Liver (tissue), 9 donors: ENCODE data around the gene RFLNA. TPM values are rescaled to one million over a fixed set of nuclear protein-coding genes. Genes with fewer than 3 reads are reported as not detected.
A peak's percentile ranks its signal among the peaks of the same experiment; 100 is the strongest.

Experiments used
- DNase-seq: peaks from one replicate; pipeline ENCODE4 v3.0.0-alpha.2; 2017; ENCODE audit warnings: low spot score
- H3K27ac ChIP-seq, 2 donors: one replicate each; pipeline ENCODE4 v1.7.0; 2013; ENCODE audit warnings: inconsistent platforms in 2 of 2, low read length in 2 of 2, control low read depth in 1 of 2, low read depth in 1 of 2, mild to moderate bottlenecking in 1 of 2
- H3K27me3 ChIP-seq, 4 donors: one replicate each; pipeline versions ENCODE4 v1.6.1 to v1.7.0; 2013; ENCODE audit warnings: low read length in 3 of 4, inconsistent platforms in 1 of 4, mild to moderate bottlenecking in 1 of 4, moderate library complexity in 1 of 4; ENCODE audit not compliant: control insufficient read depth in 4 of 4, insufficient read depth in 4 of 4
- H3K36me3 ChIP-seq, 4 donors: one replicate each; pipeline versions ENCODE4 v1.6.1 to v1.7.0; 2013; ENCODE audit warnings: low read length in 3 of 4, mild to moderate bottlenecking in 3 of 4, low read depth in 1 of 4, moderate library complexity in 1 of 4; ENCODE audit not compliant: control insufficient read depth in 4 of 4, insufficient read depth in 3 of 4
- H3K4me1 ChIP-seq, 4 donors: one replicate each; pipeline versions ENCODE4 v1.6.1 to v1.7.0; 2013; ENCODE audit warnings: low read length in 3 of 4, mild to moderate bottlenecking in 3 of 4, moderate library complexity in 1 of 4; ENCODE audit not compliant: control insufficient read depth in 4 of 4, insufficient read depth in 4 of 4
- H3K4me3 ChIP-seq, 3 donors: one replicate each; pipeline versions ENCODE4 v1.6.1 to v1.7.0; 2013; ENCODE audit warnings: low read length in 3 of 3, control low read depth in 1 of 3, low read depth in 1 of 3, mild to moderate bottlenecking in 1 of 3
- H3K9ac ChIP-seq, 2 donors: one replicate each; pipeline ENCODE4 v1.7.0; 2013; ENCODE audit warnings: low read length in 2 of 2, mild to moderate bottlenecking in 2 of 2, moderate library complexity in 2 of 2, control low read depth in 1 of 2, low read depth in 1 of 2
- H3K9me3 ChIP-seq, 4 donors: one replicate each; pipeline versions ENCODE4 v1.6.1 to v1.7.0; 2013; ENCODE audit warnings: low read length in 3 of 4; ENCODE audit not compliant: control insufficient read depth in 4 of 4
- EGR1 ChIP-seq, 2 donors: IDR thresholded peaks; 2 replicates each; pipeline ENCODE4 v1.6.1; 2016 to 2018; ENCODE audit warnings: antibody characterized with exemption in 2 of 2, low read depth in 2 of 2
- FOXA1 ChIP-seq: IDR thresholded peaks from 2 replicates; pipeline ENCODE4 v1.6.1; 2016; ENCODE audit warnings: antibody characterized with exemption
- FOXA2 ChIP-seq: IDR thresholded peaks from 2 replicates; pipeline ENCODE4 v1.6.1; 2016; ENCODE audit warnings: antibody characterized with exemption
- GABPA ChIP-seq, 2 donors: IDR thresholded peaks in 1 of 2; conservative IDR thresholded peaks in 1 of 2; 2 replicates each; pipeline ENCODE4 v1.6.1; 2016; ENCODE audit warnings: antibody characterized with exemption in 2 of 2, mild to moderate bottlenecking in 1 of 2, moderate library complexity in 1 of 2
- HNF4A ChIP-seq, 2 donors: conservative IDR thresholded peaks; 2 replicates each; pipeline ENCODE4 v1.6.1; 2016; ENCODE audit warnings: antibody characterized with exemption in 2 of 2, mild to moderate bottlenecking in 2 of 2
- HNF4G ChIP-seq: IDR thresholded peaks from 2 replicates; pipeline ENCODE4 v1.6.1; 2016; ENCODE audit warnings: antibody characterized with exemption
- JUND ChIP-seq, 2 donors: IDR thresholded peaks; 2 replicates each; pipeline ENCODE4 v1.6.1; 2016; ENCODE audit warnings: antibody characterized with exemption in 2 of 2
- NR2F2 ChIP-seq: IDR thresholded peaks from 2 replicates; pipeline ENCODE4 v1.6.1; 2016; ENCODE audit warnings: antibody characterized with exemption
- RAD21 ChIP-seq, 2 donors: IDR thresholded peaks; 2 replicates each; pipeline ENCODE4 v1.6.1; 2016; ENCODE audit warnings: antibody characterized with exemption in 2 of 2, mild to moderate bottlenecking in 2 of 2
- RXRA ChIP-seq, 2 donors: IDR thresholded peaks; 2 replicates each; pipeline ENCODE4 v1.6.1; 2017 to 2018; ENCODE audit warnings: antibody characterized with exemption in 2 of 2, mild to moderate bottlenecking in 1 of 2
- SP1 ChIP-seq: IDR thresholded peaks from 2 replicates; pipeline ENCODE4 v1.6.1; 2018; ENCODE audit warnings: antibody characterized with exemption, mild to moderate bottlenecking
- TAF1 ChIP-seq: conservative IDR thresholded peaks from 2 replicates; pipeline ENCODE4 v1.6.1; 2016; ENCODE audit warnings: antibody characterized with exemption, mild to moderate bottlenecking
- YY1 ChIP-seq: IDR thresholded peaks from 2 replicates; pipeline ENCODE4 v1.6.1; 2016; ENCODE audit warnings: antibody characterized with exemption, mild to moderate bottlenecking
- WGBS: extraction: QIAGEN DNeasy Blood & Tissue Kit; methylation state at CpG from one replicate; pipeline ENCODE4 v1.1.7; 2013; 5-methylcytosine and 5-hydroxymethylcytosine counted together
- polyA plus RNA-seq, 2 donors: library from polyadenylated mRNA; stranded (reverse) in 1 of 2; unstranded in 1 of 2; fragments of 200-250 nt in 1 of 2; fragments of >200 nt in 1 of 2; fragmentation: Nextera tagmentation in 1 of 2; extraction: Ambion mirVana in 1 of 2; gene quantifications; one replicate each; pipeline versions ENCODE4 v1.2.1 to v1.2.3, GENCODE V29; 2013 to 2015
- total RNA-seq, 2 donors: library from RNA; depleted of rRNA; stranded (reverse); fragments of >200 nt; gene quantifications; one replicate each; pipeline ENCODE4 v1.2.3, GENCODE V29; 2014
- TF ChIP-seq, protein P1 (sequence below): fragments of 150-350 bp; IDR thresholded peaks from 2 replicates; pipeline ENCODE4 v1.5.1; 2017; ENCODE audit warnings: improper control_type of control experiment, low read depth, low read length; ENCODE audit not compliant: missing input control
- TF ChIP-seq, protein P2 (sequence below): IDR thresholded peaks from 2 replicates; pipeline ENCODE4 v1.6.1; 2016; ENCODE audit warnings: antibody characterized with exemption
- TF ChIP-seq, protein P3 (sequence below): IDR thresholded peaks from 2 replicates; pipeline ENCODE4 v1.6.1; 2016; ENCODE audit warnings: antibody characterized with exemption, mild to moderate bottlenecking
- TF ChIP-seq, protein P4 (sequence below): IDR thresholded peaks from 2 replicates; pipeline ENCODE4 v1.6.1; 2016; ENCODE audit warnings: antibody characterized with exemption
- TF ChIP-seq, protein P5 (sequence below): IDR thresholded peaks from 2 replicates; pipeline ENCODE4 v1.6.1; 2016; ENCODE audit warnings: antibody characterized with exemption
- donor health status: healthy.
- donor health status: healthy.
- donor health status: healthy.
- donor health status: healthy.
- donor health status: healthy.

Gene RFLNA
- total and polyA plus RNA-seq, 4 donors: 0.05 TPM; not detected in 2

DNA sequence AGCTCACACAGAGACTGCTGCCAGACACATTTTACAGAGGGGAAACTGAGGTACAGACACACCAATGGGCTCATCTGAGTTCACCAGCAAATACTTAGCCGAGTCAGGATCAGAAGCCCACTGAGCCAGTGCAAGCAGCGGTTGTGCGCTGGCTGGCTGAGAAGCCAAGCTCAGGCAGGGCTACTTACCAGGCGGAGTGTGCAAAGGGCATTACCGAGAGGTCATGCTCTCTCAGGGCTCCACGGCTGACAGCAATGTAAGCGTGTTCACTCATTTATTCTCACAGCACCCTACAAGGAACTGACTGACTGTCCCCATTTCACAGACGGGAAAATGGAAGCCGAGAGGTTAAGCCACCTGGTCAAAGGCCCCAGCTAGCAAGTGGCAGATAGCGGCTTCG, 63.7 kb downstream of the RFLNA start:
- Histone ChIP-seq H3K4me3 (no peak overlapping the region), H3K9me3 (no peaks in the 10 kb centered on the region), H3K27ac (no peak overlapping the region), H3K4me1 (peaks cover 22 to 40% (median 32%) of the 10 kb centered on the region in 4 donors), H3K27me3 (no peaks in the 10 kb centered on the region), H3K36me3 (peaks cover 7 to 35% (median 15%) of the 10 kb centered on the region in 4 donors), H3K9ac (no peak overlapping the region)
- 58% methylated on average over 11 of the region's 11 CpGs for WGBS
- DNase-seq: no peak
- TF ChIP-seq RXRA (IDR thresholded peaks at IDR 0.05) (peak; percentile 50 to 56), FOXA1 (no peak), RAD21 (IDR thresholded peaks at IDR 0.05) (no peak)
- TF ChIP-seq, protein P1, sequence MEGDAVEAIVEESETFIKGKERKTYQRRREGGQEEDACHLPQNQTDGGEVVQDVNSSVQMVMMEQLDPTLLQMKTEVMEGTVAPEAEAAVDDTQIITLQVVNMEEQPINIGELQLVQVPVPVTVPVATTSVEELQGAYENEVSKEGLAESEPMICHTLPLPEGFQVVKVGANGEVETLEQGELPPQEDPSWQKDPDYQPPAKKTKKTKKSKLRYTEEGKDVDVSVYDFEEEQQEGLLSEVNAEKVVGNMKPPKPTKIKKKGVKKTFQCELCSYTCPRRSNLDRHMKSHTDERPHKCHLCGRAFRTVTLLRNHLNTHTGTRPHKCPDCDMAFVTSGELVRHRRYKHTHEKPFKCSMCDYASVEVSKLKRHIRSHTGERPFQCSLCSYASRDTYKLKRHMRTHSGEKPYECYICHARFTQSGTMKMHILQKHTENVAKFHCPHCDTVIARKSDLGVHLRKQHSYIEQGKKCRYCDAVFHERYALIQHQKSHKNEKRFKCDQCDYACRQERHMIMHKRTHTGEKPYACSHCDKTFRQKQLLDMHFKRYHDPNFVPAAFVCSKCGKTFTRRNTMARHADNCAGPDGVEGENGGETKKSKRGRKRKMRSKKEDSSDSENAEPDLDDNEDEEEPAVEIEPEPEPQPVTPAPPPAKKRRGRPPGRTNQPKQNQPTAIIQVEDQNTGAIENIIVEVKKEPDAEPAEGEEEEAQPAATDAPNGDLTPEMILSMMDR: no peak
- TF ChIP-seq, protein P2, sequence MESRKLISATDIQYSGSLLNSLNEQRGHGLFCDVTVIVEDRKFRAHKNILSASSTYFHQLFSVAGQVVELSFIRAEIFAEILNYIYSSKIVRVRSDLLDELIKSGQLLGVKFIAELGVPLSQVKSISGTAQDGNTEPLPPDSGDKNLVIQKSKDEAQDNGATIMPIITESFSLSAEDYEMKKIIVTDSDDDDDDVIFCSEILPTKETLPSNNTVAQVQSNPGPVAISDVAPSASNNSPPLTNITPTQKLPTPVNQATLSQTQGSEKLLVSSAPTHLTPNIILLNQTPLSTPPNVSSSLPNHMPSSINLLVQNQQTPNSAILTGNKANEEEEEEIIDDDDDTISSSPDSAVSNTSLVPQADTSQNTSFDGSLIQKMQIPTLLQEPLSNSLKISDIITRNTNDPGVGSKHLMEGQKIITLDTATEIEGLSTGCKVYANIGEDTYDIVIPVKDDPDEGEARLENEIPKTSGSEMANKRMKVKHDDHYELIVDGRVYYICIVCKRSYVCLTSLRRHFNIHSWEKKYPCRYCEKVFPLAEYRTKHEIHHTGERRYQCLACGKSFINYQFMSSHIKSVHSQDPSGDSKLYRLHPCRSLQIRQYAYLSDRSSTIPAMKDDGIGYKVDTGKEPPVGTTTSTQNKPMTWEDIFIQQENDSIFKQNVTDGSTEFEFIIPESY: no peak

DNA sequence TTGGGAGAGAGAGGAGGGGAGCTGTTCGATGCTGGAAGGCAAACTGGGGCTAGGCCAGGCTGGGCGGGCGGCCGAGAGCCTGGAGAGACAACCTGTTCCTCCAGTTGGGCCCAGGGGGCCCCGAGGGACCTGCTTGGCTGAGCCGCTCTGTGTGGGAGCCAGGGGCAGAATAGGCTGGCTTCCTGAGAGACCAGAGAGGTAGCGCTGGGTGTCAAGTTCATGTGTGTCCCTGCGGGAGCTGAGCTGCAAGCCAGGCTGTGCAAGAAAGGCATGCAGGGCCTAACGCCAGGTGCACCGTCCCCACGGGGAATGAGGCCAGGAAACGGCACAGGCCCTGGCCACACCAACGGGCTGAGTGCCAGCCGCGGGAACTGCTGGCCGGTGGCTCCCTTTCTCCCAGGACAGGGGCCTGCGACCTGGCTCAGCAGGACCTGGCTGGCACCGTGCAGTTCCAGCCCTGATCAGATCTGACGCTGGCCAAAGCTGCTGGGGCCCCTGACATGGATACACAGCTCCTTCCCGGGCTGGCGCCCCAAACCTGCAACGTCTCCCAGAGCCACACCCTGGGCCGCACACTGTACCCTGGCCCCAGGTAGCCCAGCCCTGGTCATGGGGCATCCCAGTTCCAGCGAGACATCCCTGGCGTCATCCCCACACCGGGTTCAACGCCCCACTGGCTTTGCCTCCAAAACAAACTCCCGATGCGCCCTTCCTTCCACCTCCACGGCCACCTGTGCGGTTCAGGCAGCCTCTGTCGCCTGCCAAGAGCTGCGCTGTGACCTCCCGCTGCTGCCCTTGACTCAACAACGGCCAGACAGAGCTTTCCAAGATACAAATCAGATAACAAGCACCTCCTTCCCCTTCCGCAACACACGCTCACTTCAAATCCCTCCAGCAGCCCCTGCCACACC, 65.0 kb downstream of the RFLNA start:
- H3K9ac ChIP-seq: no peak overlapping the region

More for the DNA sequence above, 65.0 kb downstream of the RFLNA start:
- peaks cover 0 to 30% (median 12%) of the 10 kb centered on the region in 4 donors for H3K36me3 ChIP-seq
- DNase-seq: peak; percentile 48
- H3K9me3 ChIP-seq: no peaks in the 10 kb centered on the region
- WGBS: 23% methylated on average over 37 of the region's 37 CpGs
- no peak overlapping the region for H3K4me3 ChIP-seq
- TF ChIP-seq RAD21 (IDR thresholded peaks at IDR 0.05): peak; percentile 39 to 53
- TF ChIP-seq, protein P2: no peak
- TF ChIP-seq, protein P3, sequence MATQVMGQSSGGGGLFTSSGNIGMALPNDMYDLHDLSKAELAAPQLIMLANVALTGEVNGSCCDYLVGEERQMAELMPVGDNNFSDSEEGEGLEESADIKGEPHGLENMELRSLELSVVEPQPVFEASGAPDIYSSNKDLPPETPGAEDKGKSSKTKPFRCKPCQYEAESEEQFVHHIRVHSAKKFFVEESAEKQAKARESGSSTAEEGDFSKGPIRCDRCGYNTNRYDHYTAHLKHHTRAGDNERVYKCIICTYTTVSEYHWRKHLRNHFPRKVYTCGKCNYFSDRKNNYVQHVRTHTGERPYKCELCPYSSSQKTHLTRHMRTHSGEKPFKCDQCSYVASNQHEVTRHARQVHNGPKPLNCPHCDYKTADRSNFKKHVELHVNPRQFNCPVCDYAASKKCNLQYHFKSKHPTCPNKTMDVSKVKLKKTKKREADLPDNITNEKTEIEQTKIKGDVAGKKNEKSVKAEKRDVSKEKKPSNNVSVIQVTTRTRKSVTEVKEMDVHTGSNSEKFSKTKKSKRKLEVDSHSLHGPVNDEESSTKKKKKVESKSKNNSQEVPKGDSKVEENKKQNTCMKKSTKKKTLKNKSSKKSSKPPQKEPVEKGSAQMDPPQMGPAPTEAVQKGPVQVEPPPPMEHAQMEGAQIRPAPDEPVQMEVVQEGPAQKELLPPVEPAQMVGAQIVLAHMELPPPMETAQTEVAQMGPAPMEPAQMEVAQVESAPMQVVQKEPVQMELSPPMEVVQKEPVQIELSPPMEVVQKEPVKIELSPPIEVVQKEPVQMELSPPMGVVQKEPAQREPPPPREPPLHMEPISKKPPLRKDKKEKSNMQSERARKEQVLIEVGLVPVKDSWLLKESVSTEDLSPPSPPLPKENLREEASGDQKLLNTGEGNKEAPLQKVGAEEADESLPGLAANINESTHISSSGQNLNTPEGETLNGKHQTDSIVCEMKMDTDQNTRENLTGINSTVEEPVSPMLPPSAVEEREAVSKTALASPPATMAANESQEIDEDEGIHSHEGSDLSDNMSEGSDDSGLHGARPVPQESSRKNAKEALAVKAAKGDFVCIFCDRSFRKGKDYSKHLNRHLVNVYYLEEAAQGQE: peak; percentile 21
- peak in 1 of 2 donors; percentile 46 for TF ChIP-seq GABPA (IDR thresholded peaks at IDR 0.05 in 1 of 2, conservative IDR thresholded peaks at IDR 0.05 in 1 of 2)
- TF ChIP-seq YY1: peak; percentile 58
- TF ChIP-seq NR2F2: peak; percentile 89
- TF ChIP-seq, protein P4, sequence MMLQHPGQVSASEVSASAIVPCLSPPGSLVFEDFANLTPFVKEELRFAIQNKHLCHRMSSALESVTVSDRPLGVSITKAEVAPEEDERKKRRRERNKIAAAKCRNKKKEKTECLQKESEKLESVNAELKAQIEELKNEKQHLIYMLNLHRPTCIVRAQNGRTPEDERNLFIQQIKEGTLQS: no peak
- peak; percentile 68 for TF ChIP-seq HNF4G
- TF ChIP-seq RXRA (IDR thresholded peaks at IDR 0.05): peak; percentile 100
- TF ChIP-seq EGR1 (IDR thresholded peaks at IDR 0.05; ENCODE audit: low read depth in 2 of 2): peak in 1 of 2 donors; percentile 46
- TF ChIP-seq TAF1: no peak
- TF ChIP-seq HNF4A (conservative IDR thresholded peaks at IDR 0.05): peak; percentile 86 to 93
- TF ChIP-seq, protein P5, sequence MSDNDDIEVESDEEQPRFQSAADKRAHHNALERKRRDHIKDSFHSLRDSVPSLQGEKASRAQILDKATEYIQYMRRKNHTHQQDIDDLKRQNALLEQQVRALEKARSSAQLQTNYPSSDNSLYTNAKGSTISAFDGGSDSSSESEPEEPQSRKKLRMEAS: peak; percentile 94
- TF ChIP-seq FOXA2: peak; percentile 75
- peak; percentile 44 for TF ChIP-seq FOXA1
- TF ChIP-seq, protein P1: no peak
- TF ChIP-seq SP1: peak; percentile 92
- peak; percentile 62 to 87 for TF ChIP-seq JUND (IDR thresholded peaks at IDR 0.05)
- peak overlapping the region; percentile 56 to 72 for H3K27ac ChIP-seq
- no peaks in the 10 kb centered on the region for H3K27me3 ChIP-seq
- H3K4me1 ChIP-seq: peaks cover 22 to 36% (median 30%) of the 10 kb centered on the region in 4 donors
